ENCODE results near the gene UPK3B.
"Not testable (repeated sequence)": the region's sequence is repeated elsewhere in the genome, so short reads cannot be mapped to it uniquely, and the experiment has no call there.

UPK3B gene

DNA sequence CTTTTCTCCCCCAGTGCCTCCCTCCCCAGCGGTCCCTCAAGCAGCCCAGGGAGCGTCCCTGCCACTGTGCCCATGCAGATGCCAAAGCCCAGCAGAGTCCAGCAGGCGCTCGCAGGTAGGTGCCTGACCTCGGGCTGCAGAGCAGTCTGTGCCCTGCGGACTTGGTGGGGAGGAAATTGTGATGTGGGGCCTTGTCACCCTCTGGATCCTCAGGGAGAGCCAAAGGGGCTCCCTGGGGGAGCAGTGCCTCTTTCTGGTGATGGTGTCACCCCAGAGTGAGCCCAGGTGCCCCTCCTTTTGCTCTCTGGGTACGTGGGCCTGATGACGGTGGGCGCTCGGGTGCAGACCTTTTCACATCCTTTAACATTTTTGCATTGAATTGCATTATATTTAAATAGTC, 18.2 kb upstream of the UPK3B start:
- DNase-seq (ENCODE audit: low spot score): not testable (repeated sequence)

- not testable (repeated sequence) for DNase-seq (ENCODE audit: low spot score)
These were observed 14.6 kb upstream of the UPK3B start for GRCh38 chr7:76495717-76496116.

DNA sequence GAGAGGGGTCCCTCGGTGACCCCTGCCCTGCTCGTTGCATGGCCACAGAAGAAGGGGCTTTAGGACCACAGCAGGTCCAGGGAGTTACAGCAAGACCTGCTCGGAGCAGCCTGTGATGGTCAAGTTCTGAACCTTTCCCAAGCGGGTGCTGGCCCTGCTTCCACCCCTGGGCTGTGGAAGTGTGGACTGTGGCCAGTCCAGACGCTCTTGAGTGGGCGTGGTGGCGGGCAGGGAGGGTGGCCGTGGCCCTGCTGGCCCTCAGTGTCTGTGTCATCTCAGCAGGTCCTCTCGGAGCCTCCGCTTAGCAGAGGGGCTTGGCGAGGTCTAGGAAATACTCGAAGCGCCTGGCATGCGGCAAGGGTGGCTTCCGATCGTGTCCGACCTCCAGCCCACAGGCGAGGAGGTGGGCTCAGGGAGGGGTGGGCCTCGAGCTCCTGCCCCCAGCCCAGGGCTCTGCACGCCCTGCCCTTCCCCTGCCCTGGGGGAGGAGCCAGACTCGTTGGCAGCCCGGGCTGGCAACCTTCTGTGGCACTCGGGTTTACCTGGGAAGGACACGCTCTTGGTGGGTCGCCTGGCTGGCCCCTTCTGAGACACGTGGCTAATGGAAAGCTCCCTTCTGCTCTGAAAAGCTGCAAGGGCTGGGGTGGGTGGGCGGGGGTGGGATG, 12.3 kb upstream of the UPK3B start:
- DNase-seq (ENCODE audit: low spot score): not testable (repeated sequence)

- DNase-seq (ENCODE audit: low spot score): not testable (repeated sequence)
These were observed 11.7 kb upstream of the UPK3B start for GRCh38 chr7:76498583-76499200.

DNA sequence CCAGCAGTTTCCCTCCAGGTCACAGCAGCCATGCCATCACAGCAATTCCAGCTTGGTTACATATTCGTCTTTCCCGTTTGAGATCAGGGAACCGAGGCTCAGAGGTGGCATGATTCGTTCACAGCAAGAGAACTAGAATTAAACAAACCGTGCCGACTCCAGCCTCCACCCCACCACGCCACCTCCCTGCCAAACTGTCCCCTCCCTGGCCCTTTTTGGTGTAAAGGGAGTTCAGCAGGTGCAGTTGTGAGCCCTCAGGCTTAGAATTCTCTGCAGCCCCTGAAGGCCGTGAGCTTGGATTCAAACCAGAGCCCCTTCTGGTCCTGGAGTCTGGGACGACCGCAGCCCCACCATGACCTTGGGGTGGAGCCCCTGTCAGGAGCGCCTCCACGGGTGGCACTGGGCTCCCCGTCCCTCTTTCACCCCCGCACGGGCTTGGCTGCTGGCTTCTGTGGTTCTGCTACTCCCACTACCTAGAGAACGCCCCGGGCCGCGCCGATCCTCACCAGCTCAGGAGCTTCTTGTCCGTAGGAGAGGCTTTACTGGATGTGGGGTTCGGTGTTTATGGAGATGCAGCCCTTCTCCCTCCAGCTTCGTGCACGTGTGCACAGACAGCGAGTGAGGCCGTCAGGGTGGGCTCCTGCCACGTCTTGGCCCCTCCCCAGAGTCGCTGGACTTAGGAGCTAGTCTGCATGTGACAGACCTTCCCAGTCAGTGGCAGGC, 11.0 kb upstream of the UPK3B start:
- not testable (repeated sequence) for DNase-seq (ENCODE audit: low spot score)

- DNase-seq (ENCODE audit: low spot score): not testable (repeated sequence)
These were observed 10.5 kb upstream of the UPK3B start for GRCh38 chr7:76499924-76500241.

- not testable (repeated sequence) for DNase-seq (ENCODE audit: low spot score)
These were observed 8.1 kb upstream of the UPK3B start for GRCh38 chr7:76502224-76502623.

- DNase-seq (ENCODE audit: low spot score): not testable (repeated sequence)
These were observed 7.5 kb upstream of the UPK3B start for GRCh38 chr7:76502836-76503235.

DNA sequence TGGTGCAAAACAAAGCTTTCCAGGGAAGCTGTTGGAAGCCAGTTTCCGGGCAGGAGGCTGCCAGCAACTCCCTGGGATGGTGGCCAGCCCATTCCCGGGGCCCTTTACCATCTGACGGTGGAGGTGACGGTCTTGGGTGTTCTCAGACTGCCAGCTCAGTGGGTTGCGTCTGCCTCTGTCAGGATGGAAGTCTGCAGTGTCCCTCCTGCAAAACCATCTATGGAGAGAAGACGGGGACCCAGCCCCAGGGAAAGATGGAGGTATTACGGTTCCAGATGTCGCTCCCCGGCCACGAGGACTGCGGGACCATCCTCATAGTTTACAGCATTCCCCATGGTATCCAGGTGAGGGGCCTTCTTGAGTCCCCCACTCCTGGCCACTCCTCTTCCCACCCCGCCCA, 7.1 kb upstream of the UPK3B start:
- DNase-seq (ENCODE audit: low spot score): not testable (repeated sequence)

DNA sequence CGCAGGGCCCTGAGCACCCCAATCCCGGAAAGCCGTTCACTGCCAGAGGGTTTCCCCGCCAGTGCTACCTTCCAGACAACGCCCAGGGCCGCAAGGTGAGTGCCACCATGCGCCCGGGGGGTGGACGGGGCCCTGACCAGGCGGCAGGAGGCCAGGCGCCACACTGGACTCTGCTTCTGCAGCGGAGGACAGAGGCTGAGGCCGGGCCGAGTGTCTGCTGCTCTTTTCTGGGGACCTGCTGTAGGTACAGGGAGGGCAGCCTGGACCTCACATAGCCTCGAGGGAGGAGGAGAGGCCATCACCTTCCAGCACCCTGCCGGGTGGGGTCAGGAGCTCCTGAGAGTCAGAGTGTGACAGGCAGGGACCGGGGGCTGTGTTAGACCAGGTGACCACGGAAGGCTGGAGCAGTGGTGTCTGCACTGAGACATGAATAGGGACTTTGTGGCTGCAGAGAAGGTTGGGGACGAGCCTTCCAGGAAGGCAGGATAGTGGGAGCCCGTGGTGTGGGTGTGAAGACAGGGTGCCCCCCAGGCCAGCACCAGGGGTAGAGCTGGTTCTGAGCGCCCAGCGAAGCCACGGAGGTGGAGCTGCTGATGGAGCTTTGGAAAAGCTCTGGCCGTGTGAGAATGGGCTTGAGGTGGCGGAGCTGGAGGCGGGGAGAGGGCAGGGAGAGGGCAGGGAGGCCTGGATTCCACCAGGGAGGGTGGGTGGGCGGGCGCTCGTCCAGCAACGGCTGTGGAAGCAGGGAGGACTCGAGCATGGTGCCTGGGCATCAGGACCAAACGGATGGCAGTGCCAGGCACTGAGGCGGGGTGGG, 5.8 kb upstream of the UPK3B start:
- not testable (repeated sequence) for DNase-seq (ENCODE audit: low spot score)

- DNase-seq (ENCODE audit: low spot score): no peak
These were observed 4.9 kb upstream of the UPK3B start for GRCh38 chr7:76505168-76506080.

GRCh38 chr7:76506081-76506440, 4.3 kb upstream of the UPK3B start:
- no peak for DNase-seq (ENCODE audit: low spot score)

DNA sequence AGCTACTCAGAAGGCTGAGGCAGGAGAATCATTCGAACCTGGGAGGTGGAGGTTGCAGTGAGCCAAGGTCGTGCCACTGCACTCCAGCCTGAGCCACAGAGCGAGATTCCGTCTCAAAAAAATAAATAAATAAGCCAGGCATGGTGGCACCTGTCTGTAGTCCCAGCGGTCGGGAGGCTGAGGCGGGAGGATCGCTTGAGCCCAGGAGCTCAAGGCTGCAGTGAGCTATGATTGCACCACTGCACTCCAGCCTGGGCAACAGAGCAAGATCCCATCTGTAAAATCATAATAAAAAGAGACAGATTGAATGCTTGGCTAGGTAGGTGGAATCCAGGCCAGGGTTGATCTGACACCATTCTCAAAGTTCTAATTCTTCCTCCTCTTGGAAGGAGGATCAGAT, 3.7 kb upstream of the UPK3B start:
- DNase-seq (ENCODE audit: low spot score): not testable (repeated sequence)

- no peak for DNase-seq (ENCODE audit: low spot score)
These were observed 2.5 kb upstream of the UPK3B start for GRCh38 chr7:76507723-76508406.

DNA sequence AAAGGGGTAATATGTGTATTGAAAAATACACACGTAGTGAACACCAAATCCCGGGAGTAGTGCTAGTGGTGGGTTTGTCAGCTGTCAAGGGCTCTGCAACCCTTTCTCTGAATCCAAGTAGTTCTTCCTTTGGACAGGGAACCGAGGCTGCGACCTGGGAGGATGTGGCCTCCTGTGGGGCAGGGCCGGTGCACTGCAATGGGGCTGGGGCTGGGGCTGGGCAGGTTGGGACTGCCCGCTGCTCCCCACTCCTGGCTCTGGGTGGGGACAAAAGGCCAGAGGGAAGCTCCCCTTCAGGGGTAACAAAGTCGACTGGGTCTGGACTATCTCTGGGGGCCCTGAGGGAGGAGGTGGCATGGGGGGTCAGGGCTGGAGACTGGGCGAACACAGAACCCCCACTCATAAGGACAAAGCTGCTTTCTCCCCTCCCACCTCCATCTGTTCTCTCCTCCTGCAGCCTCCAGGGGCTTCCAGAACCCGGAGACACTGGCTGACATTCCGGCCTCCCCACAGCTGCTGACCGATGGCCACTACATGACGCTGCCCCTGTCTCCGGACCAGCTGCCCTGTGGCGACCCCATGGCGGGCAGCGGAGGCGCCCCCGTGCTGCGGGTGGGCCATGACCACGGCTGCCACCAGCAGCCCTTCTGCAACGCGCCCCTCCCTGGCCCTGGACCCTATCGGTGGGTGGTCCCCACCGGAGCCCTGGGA, 1.0 kb downstream of the UPK3B start:
- DNase-seq (ENCODE audit: low spot score): not testable (repeated sequence)

GRCh38 chr7:76511911-76512885, 1.8 kb downstream of the UPK3B start:
- DNase-seq (ENCODE audit: low spot score): not testable (repeated sequence)

- DNase-seq (ENCODE audit: low spot score): no peak
These were observed 2.8 kb downstream of the UPK3B start for GRCh38 chr7:76512941-76513816.

Measured in AG08395 (cell line).